Measurements from ENCODE around the gene ZNF574. TPM values are rescaled to one million over a fixed set of nuclear protein-coding genes. Genes with fewer than 3 reads are reported as not detected.

Gene ZNF574
- total RNA-seq, 1 experiment from 2014 or later: 35.6 TPM

GRCh38 chr19:42081584-42082203 is 5.7 kb downstream of the ZNF574 start:
- no peaks in the 10 kb centered on the region; the same call in 1 of the 2 replicates for H3K4me1 ChIP-seq (ENCODE audit: insufficient read depth, low read length)
- H3K79me1 ChIP-seq (ENCODE audit: insufficient read depth, low read depth, low read length, poor library complexity, severe bottlenecking): peaks cover 13% of the 10 kb centered on the region
- H3K4me2 ChIP-seq (ENCODE audit: insufficient read depth, insufficient read length, low read length): no peak overlapping the region
- no peak overlapping the region for H3K56ac ChIP-seq (ENCODE audit: insufficient read length, low read depth, low read length)
- no peak overlapping the region for H3K4ac ChIP-seq (ENCODE audit: low read depth, low read length)
- DNase-seq: no peak
- H3K27me3 ChIP-seq (ENCODE audit: insufficient read depth, low read length): no peaks in the 10 kb centered on the region
- H2BK20ac ChIP-seq (ENCODE audit: low read depth, low read length, poor library complexity, severe bottlenecking): no peak overlapping the region
- no peak overlapping the region for H3K9ac ChIP-seq (ENCODE audit: extremely low read depth, insufficient read length, low read length)
- H3T11ph ChIP-seq (ENCODE audit: low read length): no peak overlapping the region
- H4K5ac ChIP-seq (ENCODE audit: insufficient read length, low read depth, low read length): no peak overlapping the region
- no peak overlapping the region for H2BK15ac ChIP-seq (ENCODE audit: low read depth, low read length)
- TF ChIP-seq CTCF (conservative IDR thresholded peaks at IDR 0.05): peak; percentile 59
- no CpG with 5 or more reads among the region's 2 CpGs for WGBS (ENCODE audit: extremely low coverage, insufficient read length, low lambda C conversion rate)
- H4K20me1 ChIP-seq (ENCODE audit: control insufficient read depth, insufficient read depth, insufficient read length): no peaks in the 10 kb centered on the region
- no peak overlapping the region for H3K14ac ChIP-seq (ENCODE audit: insufficient read depth, low read length)
- H3K9me3 Mint-ChIP-seq: no peaks in the 10 kb centered on the region
- no peak overlapping the region for H2BK12ac ChIP-seq (ENCODE audit: insufficient read length, low read depth, low read length)
- H3K4me1 Mint-ChIP-seq: peaks cover 15 to 22% of the 10 kb centered on the region in 2 experiments
- peak overlapping the region in 1 of 3 experiments; percentile 88; a peak in 1 of 7 replicates for H3K27ac Mint-ChIP-seq
- no peak overlapping the region for H3K27ac ChIP-seq (ENCODE audit: insufficient read length, low read depth, low read length)
- H2BK5ac ChIP-seq (ENCODE audit: insufficient read length, low read length): no peak overlapping the region
- peaks cover 7% of the 10 kb centered on the region for H3K23me2 ChIP-seq (ENCODE audit: insufficient read length, low read depth, low read length, poor library complexity, severe bottlenecking)
- no peak overlapping the region for H4K8ac ChIP-seq (replicated peaks; ENCODE audit: insufficient read length, low read depth, low read length)
- H4K91ac ChIP-seq (ENCODE audit: insufficient read length, low read depth, low read length): no peak overlapping the region
- H2BK120ac ChIP-seq (ENCODE audit: low read depth, low read length, poor library complexity, severe bottlenecking): no peak overlapping the region
- H3K9me3 ChIP-seq (ENCODE audit: control insufficient read depth, low read depth, low read length): no peaks in the 10 kb centered on the region
- no peak overlapping the region for H3K4me3 Mint-ChIP-seq
- no peak overlapping the region for H3K18ac ChIP-seq (ENCODE audit: insufficient read length, low read depth, low read length)
- H3K23ac ChIP-seq (ENCODE audit: insufficient read length, low read depth, low read length): no peak overlapping the region
- no peak overlapping the region for H2AK5ac ChIP-seq (ENCODE audit: insufficient read length, low read length)
- H3K36me3 Mint-ChIP-seq (ENCODE audit: insufficient read depth in 1 of 3, low read depth in 3 of 3): peaks cover 35 to 49% (median 43%) of the 10 kb centered on the region in 3 experiments
- H2AFZ ChIP-seq (ENCODE audit: low read length): no peak overlapping the region
- H3K27me3 Mint-ChIP-seq (ENCODE audit: low read depth): no peaks in the 10 kb centered on the region; the same call in 1 of the 2 replicates
- peaks cover 18% of the 10 kb centered on the region for H3K79me2 ChIP-seq (ENCODE audit: insufficient read depth, low read length)

Measured in H9 (cell line).